SK-N-SH treated with all-trans-retinoic acid at 6 μM for 48 hours (cell line): ENCODE results near the gene NALCN.

Experiments
- ZFP3 ChIP-seq: fragments of 250-450 bp; sonication (Bioruptor Pico); IDR thresholded peaks from 2 replicates; pipeline ENCODE4 v1.5.0; 2020; ENCODE audit warnings: mild to moderate bottlenecking, moderate library complexity
- TF ChIP-seq, protein P1 (sequence below): fragments of 250-450 bp; sonication (Bioruptor Pico); IDR thresholded peaks from 2 replicates; pipeline ENCODE4 v1.8.0; 2020; ENCODE audit warnings: mild to moderate bottlenecking, moderate library complexity, borderline replicate concordance
- TF ChIP-seq, protein P2 (sequence below): fragments of 250-450 bp; sonication (Bioruptor Pico); IDR thresholded peaks from 2 replicates; pipeline ENCODE4 v1.5.1; 2020; ENCODE audit warnings: low read depth, mild to moderate bottlenecking, moderate library complexity

DNA sequence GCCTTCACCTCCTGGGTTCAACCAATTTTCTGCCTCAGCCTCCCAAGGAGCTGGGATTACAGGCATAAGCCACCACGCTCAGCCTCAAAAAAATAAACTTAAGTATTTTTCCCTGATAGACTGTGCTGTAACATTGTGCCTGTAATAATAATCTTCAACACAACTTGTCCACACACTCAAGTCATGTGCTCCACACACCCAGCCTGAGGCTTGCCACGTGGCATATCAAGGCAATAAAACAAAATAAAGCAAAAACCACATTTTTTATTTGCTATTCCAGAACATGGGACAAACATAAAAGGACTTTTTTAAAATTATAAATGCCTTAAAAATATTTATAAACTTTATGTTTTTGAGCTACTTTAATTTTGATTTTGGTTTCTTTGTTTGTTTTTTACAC, 115.8 kb downstream of the NALCN start:
- no peak for TF ChIP-seq ZFP3 (CRISPR knock-in tag)
- TF ChIP-seq, protein P1, sequence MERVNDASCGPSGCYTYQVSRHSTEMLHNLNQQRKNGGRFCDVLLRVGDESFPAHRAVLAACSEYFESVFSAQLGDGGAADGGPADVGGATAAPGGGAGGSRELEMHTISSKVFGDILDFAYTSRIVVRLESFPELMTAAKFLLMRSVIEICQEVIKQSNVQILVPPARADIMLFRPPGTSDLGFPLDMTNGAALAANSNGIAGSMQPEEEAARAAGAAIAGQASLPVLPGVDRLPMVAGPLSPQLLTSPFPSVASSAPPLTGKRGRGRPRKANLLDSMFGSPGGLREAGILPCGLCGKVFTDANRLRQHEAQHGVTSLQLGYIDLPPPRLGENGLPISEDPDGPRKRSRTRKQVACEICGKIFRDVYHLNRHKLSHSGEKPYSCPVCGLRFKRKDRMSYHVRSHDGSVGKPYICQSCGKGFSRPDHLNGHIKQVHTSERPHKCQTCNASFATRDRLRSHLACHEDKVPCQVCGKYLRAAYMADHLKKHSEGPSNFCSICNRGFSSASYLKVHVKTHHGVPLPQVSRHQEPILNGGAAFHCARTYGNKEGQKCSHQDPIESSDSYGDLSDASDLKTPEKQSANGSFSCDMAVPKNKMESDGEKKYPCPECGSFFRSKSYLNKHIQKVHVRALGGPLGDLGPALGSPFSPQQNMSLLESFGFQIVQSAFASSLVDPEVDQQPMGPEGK (CRISPR knock-in tag), result no peak
- TF ChIP-seq, protein P2, sequence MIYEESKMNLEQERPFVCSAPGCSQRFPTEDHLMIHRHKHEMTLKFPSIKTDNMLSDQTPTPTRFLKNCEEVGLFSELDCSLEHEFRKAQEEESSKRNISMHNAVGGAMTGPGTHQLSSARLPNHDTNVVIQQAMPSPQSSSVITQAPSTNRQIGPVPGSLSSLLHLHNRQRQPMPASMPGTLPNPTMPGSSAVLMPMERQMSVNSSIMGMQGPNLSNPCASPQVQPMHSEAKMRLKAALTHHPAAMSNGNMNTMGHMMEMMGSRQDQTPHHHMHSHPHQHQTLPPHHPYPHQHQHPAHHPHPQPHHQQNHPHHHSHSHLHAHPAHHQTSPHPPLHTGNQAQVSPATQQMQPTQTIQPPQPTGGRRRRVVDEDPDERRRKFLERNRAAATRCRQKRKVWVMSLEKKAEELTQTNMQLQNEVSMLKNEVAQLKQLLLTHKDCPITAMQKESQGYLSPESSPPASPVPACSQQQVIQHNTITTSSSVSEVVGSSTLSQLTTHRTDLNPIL (CRISPR knock-in tag), result no peak
